HL-60 (cell line): ENCODE measurements around the gene ZC3H7A.

ENCODE experiments used
- GABPA ChIP-seq: IDR thresholded peaks from 2 replicates; pipeline ENCODE4 v1.6.1; 2012; ENCODE audit warnings: low read depth
- POLR2AphosphoS5 ChIP-seq: IDR thresholded peaks from 2 replicates; pipeline ENCODE4 v1.6.1; 2012; ENCODE audit warnings: low read depth
- REST ChIP-seq: IDR thresholded peaks from 2 replicates; pipeline ENCODE4 v1.6.1; 2012; ENCODE audit warnings: low read depth; ENCODE audit not compliant: insufficient replicate concordance
- TF ChIP-seq, protein P1 (sequence below): IDR thresholded peaks from one replicate; pipeline ENCODE4 v1.5.1; 2011; ENCODE audit warnings: low read length, control low read depth, inconsistent platforms; ENCODE audit not compliant: insufficient read depth

DNA sequence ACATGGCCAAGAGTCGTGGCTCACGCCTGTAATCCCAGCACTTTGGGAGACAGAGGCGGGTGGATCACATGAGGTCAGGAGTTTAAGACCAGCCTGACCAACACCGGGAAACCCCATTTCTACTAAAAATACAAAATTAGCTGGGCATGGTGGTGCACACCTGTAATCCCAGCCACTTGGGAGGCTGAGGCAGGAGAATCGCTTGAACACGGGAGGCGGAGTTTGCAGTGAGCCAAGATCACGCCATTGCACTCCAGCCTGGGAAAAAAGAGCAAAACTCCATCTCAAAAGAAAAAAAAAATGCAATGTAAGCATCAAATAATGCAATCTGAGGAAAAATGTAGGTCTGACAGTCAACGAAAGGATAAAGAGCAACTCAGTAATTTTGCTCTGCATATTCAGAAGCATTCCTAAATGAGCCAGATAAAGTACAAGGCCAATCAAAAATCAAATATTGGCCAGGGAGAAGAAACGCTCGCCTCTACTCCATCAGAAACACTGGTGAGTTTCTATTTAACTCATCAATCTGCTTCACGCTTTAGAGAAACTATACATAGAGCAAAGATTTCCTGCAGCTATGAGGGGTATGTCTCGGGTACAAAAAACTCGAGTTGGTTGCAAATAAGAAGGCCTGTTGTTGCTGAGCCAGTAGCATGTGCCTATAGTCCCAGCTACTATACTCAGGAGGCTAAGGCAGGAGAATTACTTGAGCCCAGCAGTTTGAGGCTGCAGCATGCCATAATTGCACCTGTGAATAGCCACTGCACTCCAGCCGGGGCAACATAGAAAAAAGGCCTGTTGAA, 58.1 kb downstream of the ZC3H7A start:
- TF ChIP-seq, protein P1, sequence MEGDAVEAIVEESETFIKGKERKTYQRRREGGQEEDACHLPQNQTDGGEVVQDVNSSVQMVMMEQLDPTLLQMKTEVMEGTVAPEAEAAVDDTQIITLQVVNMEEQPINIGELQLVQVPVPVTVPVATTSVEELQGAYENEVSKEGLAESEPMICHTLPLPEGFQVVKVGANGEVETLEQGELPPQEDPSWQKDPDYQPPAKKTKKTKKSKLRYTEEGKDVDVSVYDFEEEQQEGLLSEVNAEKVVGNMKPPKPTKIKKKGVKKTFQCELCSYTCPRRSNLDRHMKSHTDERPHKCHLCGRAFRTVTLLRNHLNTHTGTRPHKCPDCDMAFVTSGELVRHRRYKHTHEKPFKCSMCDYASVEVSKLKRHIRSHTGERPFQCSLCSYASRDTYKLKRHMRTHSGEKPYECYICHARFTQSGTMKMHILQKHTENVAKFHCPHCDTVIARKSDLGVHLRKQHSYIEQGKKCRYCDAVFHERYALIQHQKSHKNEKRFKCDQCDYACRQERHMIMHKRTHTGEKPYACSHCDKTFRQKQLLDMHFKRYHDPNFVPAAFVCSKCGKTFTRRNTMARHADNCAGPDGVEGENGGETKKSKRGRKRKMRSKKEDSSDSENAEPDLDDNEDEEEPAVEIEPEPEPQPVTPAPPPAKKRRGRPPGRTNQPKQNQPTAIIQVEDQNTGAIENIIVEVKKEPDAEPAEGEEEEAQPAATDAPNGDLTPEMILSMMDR = no peak
- TF ChIP-seq POLR2AphosphoS5 (no peak), REST (no peak), GABPA (no peak)
